ENCODE measurements around the gene SIL1.

GRCh38 chr5:138937392-138938387, 260.5 kb downstream of the SIL1 start:
- TF ChIP-seq CTCF (conservative IDR thresholded peaks at IDR 0.05; ENCODE audit: low read depth, low read length) = no peak
- no peak for TF ChIP-seq EZH2 (IDR thresholded peaks at IDR 0.05; ENCODE audit: borderline replicate concordance, low read depth, low read length, poor library complexity, severe bottlenecking)
